Activated T-cell treated with anti-CD3 and anti-CD28 coated beads, Interleukin-2, amount 50 U/mL, for 4 hours (primary cell): Measurements from ENCODE around the gene C5AR2. TPM values are rescaled to one million over a fixed set of nuclear protein-coding genes. Genes with fewer than 3 reads are reported as not detected.
A peak's percentile ranks its signal among the peaks of the same experiment; 100 is the strongest.
"Not testable (repeated sequence)": the region's sequence is repeated elsewhere in the genome, so short reads cannot be mapped to it uniquely, and the experiment has no call there.

ENCODE experiments used
- ATAC-seq, 2 donors: fragments of 200-7000 bp; cut with Tn5 transposase; one replicate each; pipeline ENCODE4 v1.10.0; 2021
- DNase-seq: peaks from one replicate; pipeline ENCODE4 v3.0.0-alpha.2; 2020
- H3K27me3 Mint-ChIP-seq: one replicate; pipeline ENCODE4 v1.8.0; 2021; ENCODE audit warnings: low read depth, mixed read lengths
- H3K36me3 Mint-ChIP-seq: one replicate; pipeline ENCODE4 v1.8.0; 2022; ENCODE audit warnings: mixed read lengths; ENCODE audit not compliant: insufficient read depth
- H3K4me1 Mint-ChIP-seq: one replicate; pipeline ENCODE4 v1.8.0; 2021; ENCODE audit warnings: low read depth, mixed read lengths
- H3K4me3 Mint-ChIP-seq: one replicate; pipeline ENCODE4 v1.8.0; 2021; ENCODE audit warnings: mild to moderate bottlenecking, moderate library complexity, mixed read lengths
- H3K9me3 Mint-ChIP-seq: one replicate; pipeline ENCODE4 v1.8.0; 2021; ENCODE audit warnings: mixed read lengths
- total RNA-seq, 3 donors: library from RNA; stranded (reverse); gene quantifications; one replicate each; pipeline ENCODE4 v1.2.1, GENCODE V29; 2021

The C5AR2 gene
- not detected for total RNA-seq

DNA sequence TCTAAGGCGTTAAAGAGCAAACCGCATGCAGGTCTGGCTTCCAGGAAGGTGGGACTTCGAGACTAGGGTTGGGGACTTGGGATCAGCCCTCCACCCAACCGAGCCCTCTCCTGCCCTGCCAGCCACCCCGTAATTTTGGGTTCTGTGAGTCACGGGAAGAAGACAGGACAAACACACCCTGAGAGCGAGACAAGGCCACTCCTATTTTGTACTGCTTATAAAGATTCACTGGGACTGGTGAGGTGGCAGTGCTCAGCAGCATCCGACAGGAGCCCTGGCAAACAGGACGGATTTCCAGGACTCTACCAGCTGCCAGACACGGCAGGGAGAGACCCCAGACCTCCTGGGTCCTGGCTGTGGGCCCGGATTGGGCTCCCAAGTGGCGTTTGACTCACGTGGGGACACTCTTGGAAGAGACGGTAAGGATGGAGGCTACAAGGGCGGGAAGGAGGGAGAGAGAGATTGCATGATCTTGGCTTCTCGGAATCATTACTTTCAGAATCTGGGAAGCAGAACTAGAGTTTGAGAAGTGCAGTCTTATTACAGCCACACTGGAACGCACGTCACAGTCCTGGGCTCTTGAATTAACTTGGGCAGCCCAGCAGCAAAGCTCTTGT is at the start of gene C5AR2:
Gene C5AR2 (plus strand): TSS at position 245 of the 617 bp plus-strand sequence. CDS start 8,625 bp downstream, outside the sequence.
- ATAC-seq, result no peak

GRCh38 chr19:47283405-47284059 is 48.4 kb upstream of the C5AR2 start:
- DNase-seq (no peak), ATAC-seq (no peak)
- H3K27me3 Mint-ChIP-seq, result no peaks in the 10 kb centered on the region
- peaks cover 7% of the 10 kb centered on the region for H3K4me1 Mint-ChIP-seq
- no peaks in the 10 kb centered on the region for H3K36me3 Mint-ChIP-seq
- H3K4me3 Mint-ChIP-seq, result no peak overlapping the region
- H3K9me3 Mint-ChIP-seq, result no peaks in the 10 kb centered on the region

More for the DNA sequence above, at the start of gene C5AR2:
- no peak for DNase-seq
- Mint-ChIP-seq H3K36me3 (no peaks in the 10 kb centered on the region), H3K9me3 (no peaks in the 10 kb centered on the region), H3K27me3 (peaks cover 1% of the 10 kb centered on the region), H3K4me1 (peaks cover 11% of the 10 kb centered on the region), H3K4me3 (no peak within 1 kb of the TSS)

DNA sequence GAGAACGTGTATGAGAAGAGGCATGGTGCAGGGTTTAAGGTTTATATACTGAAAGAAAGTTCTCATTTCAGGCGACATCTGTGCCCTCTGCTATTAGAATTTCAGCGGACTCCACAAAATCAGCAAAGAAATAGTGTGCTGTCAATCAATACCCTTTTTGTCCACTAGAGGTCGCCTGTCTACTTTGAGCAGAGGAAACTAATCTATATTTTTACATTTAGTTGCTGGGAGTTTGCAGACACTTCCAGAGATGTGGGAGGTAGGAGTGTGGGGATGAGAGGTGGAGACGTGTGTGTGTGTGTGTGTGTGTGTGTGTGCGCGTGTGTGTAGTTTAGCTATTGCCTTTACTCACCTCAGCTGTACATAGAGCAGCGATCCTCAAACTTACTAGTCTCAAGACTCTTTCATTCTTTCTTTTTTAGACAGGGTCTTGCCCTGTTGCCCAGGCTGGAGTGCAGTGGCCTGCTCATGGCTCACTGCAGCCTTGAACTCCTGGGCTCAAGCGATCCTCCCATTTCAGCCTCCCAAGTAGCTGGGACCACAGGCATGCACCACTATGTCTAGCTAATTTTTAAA is 47.6 kb upstream of the C5AR2 start:
- H3K4me1 Mint-ChIP-seq, result peaks cover 10% of the 10 kb centered on the region
- H3K27me3 Mint-ChIP-seq, result no peaks in the 10 kb centered on the region
- DNase-seq (peak; percentile 25), ATAC-seq (peak; percentile 48 to 62)
- no peak overlapping the region for H3K4me3 Mint-ChIP-seq
- no peaks in the 10 kb centered on the region for H3K36me3 Mint-ChIP-seq
- no peaks in the 10 kb centered on the region for H3K9me3 Mint-ChIP-seq

DNA sequence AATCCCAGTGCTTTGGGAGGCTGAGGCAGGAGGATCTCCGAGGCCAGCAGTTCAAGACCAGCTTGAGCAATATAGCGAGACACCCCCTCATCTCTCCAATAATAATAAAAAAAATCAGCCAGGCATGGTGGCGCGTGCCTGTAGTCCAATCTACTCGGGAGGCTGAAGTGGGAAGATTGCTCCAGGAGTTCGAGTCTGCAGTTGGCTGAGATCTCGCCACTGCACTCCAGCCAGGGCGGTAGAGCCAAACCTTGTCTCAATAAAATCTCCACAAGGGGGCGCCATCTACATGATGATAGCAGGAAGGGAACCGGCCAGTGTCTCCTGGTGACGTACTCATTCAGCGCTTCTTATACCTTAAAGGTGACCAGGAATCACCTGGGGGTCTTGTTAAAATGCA is 35.9 kb upstream of the C5AR2 start:
- no peaks in the 10 kb centered on the region for H3K9me3 Mint-ChIP-seq
- peak; percentile 72 for DNase-seq

DNA sequence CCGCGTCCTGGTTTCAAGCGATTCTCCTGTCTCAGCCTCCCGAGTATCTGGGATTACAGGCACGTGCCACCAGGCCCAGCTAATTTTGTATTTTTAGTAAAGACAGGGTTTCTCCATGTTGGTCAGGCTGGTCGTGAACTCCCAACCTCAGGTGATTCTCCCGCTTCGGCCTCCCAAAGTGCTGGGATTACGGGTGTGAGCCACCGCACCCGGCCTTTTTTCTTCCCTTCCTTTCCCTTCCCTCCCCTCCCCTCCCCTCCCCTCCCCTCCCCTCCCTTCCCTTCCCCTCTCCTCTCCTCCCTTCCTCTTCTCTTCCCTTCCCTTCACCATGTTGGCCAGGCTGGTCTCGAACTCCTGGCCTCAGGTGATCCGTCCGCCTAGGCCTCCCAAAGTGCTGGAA is 31.1 kb upstream of the C5AR2 start:
- H3K4me3 Mint-ChIP-seq, result not testable (repeated sequence)

More for the DNA sequence above, 35.9 kb upstream of the C5AR2 start:
- peak; percentile 91 to 96 for ATAC-seq
- Mint-ChIP-seq H3K36me3 (no peaks in the 10 kb centered on the region), H3K4me3 (no peak overlapping the region), H3K27me3 (no peaks in the 10 kb centered on the region), H3K4me1 (peaks cover 2% of the 10 kb centered on the region)

GRCh38 chr19:47302249-47302648 is 29.7 kb upstream of the C5AR2 start:
- ATAC-seq (no peak), DNase-seq (no peak)
- no peak overlapping the region for H3K4me3 Mint-ChIP-seq
- peaks cover 7% of the 10 kb centered on the region for H3K27me3 Mint-ChIP-seq
- peaks cover 5% of the 10 kb centered on the region for H3K4me1 Mint-ChIP-seq
- no peaks in the 10 kb centered on the region for H3K9me3 Mint-ChIP-seq
- no peaks in the 10 kb centered on the region for H3K36me3 Mint-ChIP-seq

More for the DNA sequence above, 31.1 kb upstream of the C5AR2 start:
- H3K36me3 Mint-ChIP-seq, ATAC-seq, DNase-seq, H3K4me1 Mint-ChIP-seq, H3K27me3 Mint-ChIP-seq, H3K9me3 Mint-ChIP-seq: not testable (repeated sequence)

GRCh38 chr19:47303966-47304365 is 28.0 kb upstream of the C5AR2 start:
- peaks cover 11% of the 10 kb centered on the region for H3K27me3 Mint-ChIP-seq
- H3K4me1 Mint-ChIP-seq, result peaks cover 5% of the 10 kb centered on the region
- no peak for ATAC-seq
- no peak overlapping the region for H3K4me3 Mint-ChIP-seq
- DNase-seq, result no peak
- H3K9me3 Mint-ChIP-seq, result no peaks in the 10 kb centered on the region
- no peaks in the 10 kb centered on the region for H3K36me3 Mint-ChIP-seq

GRCh38 chr19:47305309-47305751 is 26.6 kb upstream of the C5AR2 start:
- no peaks in the 10 kb centered on the region for H3K9me3 Mint-ChIP-seq
- no peak overlapping the region for H3K4me3 Mint-ChIP-seq
- ATAC-seq (no peak), DNase-seq (peak; percentile 57)
- H3K27me3 Mint-ChIP-seq, result peaks cover 20% of the 10 kb centered on the region
- peaks cover 5% of the 10 kb centered on the region for H3K4me1 Mint-ChIP-seq
- H3K36me3 Mint-ChIP-seq, result no peaks in the 10 kb centered on the region

DNA sequence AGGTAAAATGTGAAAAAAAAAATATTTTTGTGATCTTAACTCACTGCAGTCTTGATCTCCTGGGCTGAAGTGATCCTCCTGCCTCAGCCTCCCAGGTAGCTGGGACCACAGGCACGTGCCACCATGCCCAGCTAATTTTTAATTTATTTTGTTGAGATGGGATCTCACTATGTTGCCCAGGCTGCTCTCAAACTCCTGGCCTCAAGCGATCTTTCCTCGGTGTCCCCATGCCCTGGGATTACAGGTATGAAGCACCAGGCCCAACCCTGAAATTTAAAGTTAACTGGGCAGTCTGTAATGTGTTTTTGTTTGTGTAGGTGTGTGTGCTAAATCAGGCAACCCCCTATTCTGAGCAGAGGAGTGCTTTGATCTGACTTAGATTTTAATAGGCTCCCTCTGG is 25.7 kb upstream of the C5AR2 start:
- Mint-ChIP-seq H3K27me3 (peaks cover 22% of the 10 kb centered on the region), H3K9me3 (no peaks in the 10 kb centered on the region)

GRCh38 chr19:47309038-47309437 is 22.9 kb upstream of the C5AR2 start:
- H3K27me3 Mint-ChIP-seq, result peaks cover 24% of the 10 kb centered on the region
- DNase-seq, result no peak
- H3K4me3 Mint-ChIP-seq, result no peak overlapping the region
- no peaks in the 10 kb centered on the region for H3K9me3 Mint-ChIP-seq
- H3K36me3 Mint-ChIP-seq, result no peaks in the 10 kb centered on the region
- no peak for ATAC-seq
- H3K4me1 Mint-ChIP-seq, result peaks cover 5% of the 10 kb centered on the region

More for the DNA sequence above, 25.7 kb upstream of the C5AR2 start:
- H3K4me3 Mint-ChIP-seq, result no peak overlapping the region
- no peak for ATAC-seq
- H3K4me1 Mint-ChIP-seq, result peaks cover 5% of the 10 kb centered on the region
- DNase-seq, result no peak
- no peaks in the 10 kb centered on the region for H3K36me3 Mint-ChIP-seq

- peaks cover 5% of the 10 kb centered on the region for H3K4me1 Mint-ChIP-seq
- no peaks in the 10 kb centered on the region for H3K36me3 Mint-ChIP-seq
- H3K4me3 Mint-ChIP-seq, result no peak within 1 kb of the TSS
- DNase-seq (no peak), ATAC-seq (no peak)
- no peaks in the 10 kb centered on the region for H3K9me3 Mint-ChIP-seq
- H3K27me3 Mint-ChIP-seq, result peaks cover 24% of the 10 kb centered on the region
Measured at GRCh38 chr19:47309608-47310007, 22.4 kb upstream of the C5AR2 start, which contains the start of gene C5AR1. TSS of gene C5AR1 (plus strand) at chr19:47309861. CDS start at chr19:47309896, 35 bp downstream.

- Mint-ChIP-seq H3K27me3 (peaks cover 26% of the 10 kb centered on the region), H3K36me3 (no peaks in the 10 kb centered on the region), H3K4me3 (no peak overlapping the region), H3K4me1 (peaks cover 3% of the 10 kb centered on the region), H3K9me3 (no peaks in the 10 kb centered on the region)
- ATAC-seq (no peak), DNase-seq (no peak)
Measured at GRCh38 chr19:47310323-47310722, 21.7 kb upstream of the C5AR2 start.

GRCh38 chr19:47310819-47311218 is 21.2 kb upstream of the C5AR2 start:
- H3K4me3 Mint-ChIP-seq, result no peak overlapping the region
- H3K4me1 Mint-ChIP-seq, result no peaks in the 10 kb centered on the region
- no peaks in the 10 kb centered on the region for H3K9me3 Mint-ChIP-seq
- no peak for ATAC-seq
- H3K27me3 Mint-ChIP-seq, result peaks cover 28% of the 10 kb centered on the region
- H3K36me3 Mint-ChIP-seq, result no peaks in the 10 kb centered on the region
- DNase-seq, result no peak

DNA sequence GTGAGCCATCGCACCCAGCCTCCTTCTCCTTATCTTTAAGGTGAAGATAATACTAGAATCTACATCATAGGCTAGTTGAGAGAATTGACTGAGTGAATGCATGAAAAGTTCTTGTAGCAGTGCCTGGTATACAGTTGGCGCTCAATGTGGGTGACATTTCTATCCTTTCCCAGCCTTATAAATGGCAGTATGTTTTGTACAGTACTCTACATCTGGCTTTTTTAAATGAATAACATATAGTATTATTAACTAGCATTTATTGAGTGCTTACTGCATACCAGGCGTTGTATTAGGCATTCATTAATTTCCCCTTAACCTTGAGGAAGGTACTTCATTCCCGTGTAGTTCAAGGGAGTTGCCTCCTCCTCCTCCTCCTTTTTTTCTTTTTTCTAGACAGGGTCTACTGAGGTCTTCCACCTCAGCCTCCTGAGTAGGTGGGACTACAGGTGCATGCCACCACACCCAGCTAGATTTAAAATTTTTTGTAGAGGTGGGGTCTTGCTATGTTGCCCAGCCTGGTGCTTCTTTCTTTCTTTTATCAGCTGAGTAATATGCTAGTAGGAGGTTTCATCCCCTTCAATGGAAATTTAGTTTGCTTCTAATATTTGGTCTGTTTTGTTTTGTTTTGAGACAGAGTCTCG is 19.5 kb upstream of the C5AR2 start:
- H3K4me3 Mint-ChIP-seq, result no peak overlapping the region
- H3K9me3 Mint-ChIP-seq, result no peaks in the 10 kb centered on the region
- H3K27me3 Mint-ChIP-seq, result peaks cover 30% of the 10 kb centered on the region
- no peaks in the 10 kb centered on the region for H3K4me1 Mint-ChIP-seq
- DNase-seq, result no peak
- no peaks in the 10 kb centered on the region for H3K36me3 Mint-ChIP-seq
- ATAC-seq, result no peak
